22Rv1 (cell line): Measurements from ENCODE around the gene SYVN1.

Experiments used
- CTCF ChIP-seq: fragments of 450-650 bp; IDR thresholded peaks from 2 replicates; pipeline ENCODE4 v1.5.1; 2017; ENCODE audit warnings: mild to moderate bottlenecking
- ZFX ChIP-seq: fragments of 450-650 bp; IDR thresholded peaks from 2 replicates; pipeline ENCODE4 v1.6.1; 2017; ENCODE audit warnings: antibody characterized with exemption, borderline replicate concordance

- TF ChIP-seq CTCF (no peak), ZFX (no peak)
Measured at GRCh38 chr11:65115361-65116082, 18.8 kb downstream of the SYVN1 start.
